ENCODE results near the gene ABLIM2. TPM values are rescaled to one million over a fixed set of nuclear protein-coding genes. Genes with fewer than 3 reads are reported as not detected.

The ABLIM2 gene
- total RNA-seq, 1 experiment from 2014 or later: 1.0 TPM

GRCh38 chr4:8123389-8123788 is 35.2 kb downstream of the ABLIM2 start:
- H4K5ac ChIP-seq (ENCODE audit: insufficient read length, low read depth, low read length): no peak overlapping the region
- H2BK15ac ChIP-seq (ENCODE audit: low read depth, low read length): no peak overlapping the region
- Mint-ChIP-seq H3K9me3 (no peaks in the 10 kb centered on the region; a peak in 1 of 5 replicates), H3K27me3 (ENCODE audit: low read depth) (no peaks in the 10 kb centered on the region; the same call in 1 of the 2 replicates), H3K4me1 (peaks cover 6 to 16% of the 10 kb centered on the region in 2 experiments), H3K4me3 (no peak overlapping the region), H3K36me3 (ENCODE audit: insufficient read depth in 1 of 3, low read depth in 3 of 3) (no peaks in the 10 kb centered on the region), H3K27ac (peak overlapping the region in 1 of 3 experiments; percentile 82; a peak in 1 of 7 replicates)
- H3T11ph ChIP-seq (ENCODE audit: low read length): no peak overlapping the region
- no peak overlapping the region; the same call in 1 of the 2 replicates for H3K4ac ChIP-seq (ENCODE audit: low read depth, low read length)
- no peak overlapping the region for H2AK5ac ChIP-seq (ENCODE audit: insufficient read length, low read length)
- no peak overlapping the region for H2BK20ac ChIP-seq (ENCODE audit: low read depth, low read length, poor library complexity, severe bottlenecking)
- no peak overlapping the region for H3K4me2 ChIP-seq (ENCODE audit: insufficient read depth, insufficient read length, low read length)
- no peak overlapping the region for H3K18ac ChIP-seq (ENCODE audit: insufficient read length, low read depth, low read length)
- H4K91ac ChIP-seq (ENCODE audit: insufficient read length, low read depth, low read length): no peak overlapping the region
- H3K27me3 ChIP-seq (ENCODE audit: insufficient read depth, low read length): no peaks in the 10 kb centered on the region
- no peak overlapping the region for H2BK5ac ChIP-seq (ENCODE audit: insufficient read length, low read length)
- H4K8ac ChIP-seq (replicated peaks; ENCODE audit: insufficient read length, low read depth, low read length): no peak overlapping the region
- no peak for DNase-seq
- H3K9ac ChIP-seq (ENCODE audit: extremely low read depth, insufficient read length, low read length): no peak overlapping the region
- H2BK120ac ChIP-seq (ENCODE audit: low read depth, low read length, poor library complexity, severe bottlenecking): no peak overlapping the region
- no CpG with 5 or more reads among the region's 8 CpGs for WGBS (ENCODE audit: extremely low coverage, insufficient read length, low lambda C conversion rate)
- no peak overlapping the region for H3K27ac ChIP-seq (ENCODE audit: insufficient read length, low read depth, low read length)
- H3K4me1 ChIP-seq (ENCODE audit: insufficient read depth, low read length): no peaks in the 10 kb centered on the region; the same call in 1 of the 2 replicates
- no peak overlapping the region for H2BK12ac ChIP-seq (ENCODE audit: insufficient read length, low read depth, low read length)
- H4K20me1 ChIP-seq (ENCODE audit: control insufficient read depth, insufficient read depth, insufficient read length): no peaks in the 10 kb centered on the region
- no peaks in the 10 kb centered on the region for H3K79me1 ChIP-seq (ENCODE audit: insufficient read depth, low read depth, low read length, poor library complexity, severe bottlenecking)
- H2AFZ ChIP-seq (ENCODE audit: low read length): no peak overlapping the region
- no peak overlapping the region for H3K56ac ChIP-seq (ENCODE audit: insufficient read length, low read depth, low read length)
- no peak overlapping the region for H3K23ac ChIP-seq (ENCODE audit: insufficient read length, low read depth, low read length)
- no peaks in the 10 kb centered on the region for H3K79me2 ChIP-seq (ENCODE audit: insufficient read depth, low read length)
- H3K9me3 ChIP-seq (ENCODE audit: control insufficient read depth, low read depth, low read length): no peaks in the 10 kb centered on the region
- H3K23me2 ChIP-seq (ENCODE audit: insufficient read length, low read depth, low read length, poor library complexity, severe bottlenecking): no peaks in the 10 kb centered on the region
- TF ChIP-seq CTCF (conservative IDR thresholded peaks at IDR 0.05): no peak
- H3K14ac ChIP-seq (ENCODE audit: insufficient read depth, low read length): no peak overlapping the region; the same call in 1 of the 2 replicates
